NOMO-1 treated with DMSO at 0.1 percent for 48 hours (cell line): Measurements from ENCODE around the gene FOXI2.

ENCODE experiments used
- DNase-seq: peaks from one replicate; lab custom pipeline; 2025; ENCODE audit not compliant: unreplicated experiment; lab: John Stamatoyannopoulos, UW

FOXI2 gene

GRCh38 chr10:127740596-127740995 is 3.6 kb downstream of the FOXI2 start:
- DNase-seq, result no peak

GRCh38 chr10:127743205-127743604 is 6.2 kb downstream of the FOXI2 start:
- no peak for DNase-seq

GRCh38 chr10:127744956-127745355 is 8.0 kb downstream of the FOXI2 start:
- DNase-seq, result no peak

GRCh38 chr10:127745861-127746260 is 8.9 kb downstream of the FOXI2 start:
- no peak for DNase-seq

- DNase-seq, result no peak
Observed at GRCh38 chr10:127755753-127756152, 18.8 kb downstream of the FOXI2 start.

GRCh38 chr10:127756264-127756663 is 19.3 kb downstream of the FOXI2 start:
- DNase-seq, result no peak

- no peak for DNase-seq
Observed at GRCh38 chr10:127757033-127757432, 20.0 kb downstream of the FOXI2 start.

- DNase-seq, result no peak
Observed at GRCh38 chr10:127759276-127759675, 22.3 kb downstream of the FOXI2 start.

- no peak for DNase-seq
Observed at GRCh38 chr10:127762925-127763324, 25.9 kb downstream of the FOXI2 start.

- no peak for DNase-seq
Observed at GRCh38 chr10:127774766-127775559, 38.0 kb downstream of the FOXI2 start.

- DNase-seq, result no peak
Observed at GRCh38 chr10:127776816-127777215, 39.8 kb downstream of the FOXI2 start.

- no peak for DNase-seq
Observed at GRCh38 chr10:127781412-127781811, 44.4 kb downstream of the FOXI2 start.

GRCh38 chr10:127787873-127788272 is 50.9 kb downstream of the FOXI2 start:
- no peak for DNase-seq

- DNase-seq, result no peak
Observed at GRCh38 chr10:127790066-127790624, 53.2 kb downstream of the FOXI2 start.
